NCI-H2196 (cell line): ENCODE results near the gene HSBP1L1.

Source experiments
- DNase-seq: peaks from one replicate; lab custom pipeline; 2025; ENCODE audit not compliant: unreplicated experiment; lab: John Stamatoyannopoulos, UW

The HSBP1L1 gene

DNA sequence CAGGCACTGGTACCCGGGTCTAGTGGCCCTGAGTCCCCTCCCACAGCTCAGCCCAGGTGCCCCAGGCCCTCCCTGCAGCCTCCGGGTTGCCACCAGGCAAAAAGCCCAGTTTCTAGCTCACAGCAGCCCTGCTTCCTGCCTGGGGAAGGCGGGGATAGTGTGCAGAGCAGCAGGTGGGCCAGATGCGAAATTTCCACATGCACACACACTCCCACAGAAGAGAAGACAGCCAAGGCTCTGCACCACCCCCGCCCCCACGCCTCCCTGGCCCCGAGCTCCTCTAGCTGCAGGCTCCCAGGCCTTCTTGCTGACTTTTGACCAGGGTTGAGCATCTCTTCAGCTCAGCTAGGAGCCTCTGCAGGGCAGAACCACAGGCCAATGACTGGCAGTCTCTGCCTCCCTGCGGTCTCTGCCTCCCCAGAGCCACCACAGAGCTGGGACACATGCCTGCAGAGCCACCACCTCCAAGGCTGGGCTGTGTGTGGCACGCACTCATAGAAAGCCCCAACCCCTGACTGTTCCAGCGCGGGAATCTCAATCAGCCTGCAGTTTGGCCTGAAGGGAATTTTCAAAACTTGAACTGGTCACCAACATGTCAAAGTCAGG, 20.2 kb upstream of the HSBP1L1 start:
- peak; percentile 59 for DNase-seq

DNA sequence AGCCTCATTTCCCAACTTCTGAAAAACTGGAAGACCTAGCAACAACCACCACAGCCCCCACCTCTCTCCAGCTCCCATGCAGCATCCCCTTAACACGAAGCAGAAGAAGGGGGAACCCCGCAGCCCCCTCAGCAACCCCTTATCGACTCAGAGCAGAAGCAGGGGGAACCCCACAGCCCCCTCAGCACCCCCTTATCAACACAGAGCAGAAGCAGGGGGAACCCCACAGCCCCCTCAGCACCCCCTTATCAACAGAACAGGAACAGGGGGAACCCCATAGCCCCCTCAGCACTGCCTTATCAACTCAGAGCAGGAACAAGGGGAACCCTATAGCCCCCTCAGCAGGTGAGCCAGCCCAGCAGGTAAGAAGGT, 19.7 kb upstream of the HSBP1L1 start:
- no peak for DNase-seq

DNA sequence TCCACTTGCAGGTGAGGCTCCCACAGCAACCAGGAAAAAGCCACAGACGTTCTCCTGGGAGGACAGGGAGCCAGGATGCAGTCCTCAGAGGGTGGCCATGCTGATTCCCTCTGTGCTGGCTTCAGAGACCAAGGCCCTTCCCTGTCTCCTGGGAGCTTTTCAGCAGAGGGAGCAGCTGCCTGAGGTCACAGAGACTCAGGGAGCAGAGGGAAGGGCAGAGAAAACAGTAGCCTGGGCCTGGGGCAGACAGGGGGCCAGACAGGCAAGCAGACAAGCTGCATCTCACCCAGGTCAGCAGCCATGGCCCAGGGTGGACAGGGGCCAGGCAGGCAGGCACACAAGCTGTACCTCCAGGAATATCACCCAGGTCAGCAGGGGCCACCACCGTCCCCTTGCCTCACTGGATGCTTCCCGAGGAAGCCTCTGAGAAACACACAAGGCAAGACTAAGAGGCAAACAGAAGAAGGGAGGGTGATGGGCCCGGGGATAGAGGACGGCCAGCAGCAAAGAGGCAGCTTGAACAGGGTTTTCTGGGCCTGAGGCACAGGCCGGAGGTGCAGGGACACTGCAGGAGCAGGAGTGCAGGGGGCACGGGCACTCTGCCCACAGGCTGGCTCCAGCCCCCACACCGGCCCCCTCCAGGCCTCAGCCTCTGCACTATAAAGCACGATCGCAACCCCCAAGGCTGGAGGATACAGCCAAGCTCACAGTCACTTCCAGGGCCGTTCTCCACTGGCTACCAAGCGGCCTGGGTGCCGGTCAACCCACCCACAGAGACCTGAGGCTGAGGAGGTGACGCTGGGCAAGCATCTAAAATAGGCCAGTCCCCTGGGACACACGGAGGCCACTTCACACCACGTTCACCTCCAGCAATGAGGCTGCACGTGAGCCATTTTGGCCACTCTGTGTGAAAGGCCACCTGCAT, 19.1 kb upstream of the HSBP1L1 start:
- no peak for DNase-seq

DNA sequence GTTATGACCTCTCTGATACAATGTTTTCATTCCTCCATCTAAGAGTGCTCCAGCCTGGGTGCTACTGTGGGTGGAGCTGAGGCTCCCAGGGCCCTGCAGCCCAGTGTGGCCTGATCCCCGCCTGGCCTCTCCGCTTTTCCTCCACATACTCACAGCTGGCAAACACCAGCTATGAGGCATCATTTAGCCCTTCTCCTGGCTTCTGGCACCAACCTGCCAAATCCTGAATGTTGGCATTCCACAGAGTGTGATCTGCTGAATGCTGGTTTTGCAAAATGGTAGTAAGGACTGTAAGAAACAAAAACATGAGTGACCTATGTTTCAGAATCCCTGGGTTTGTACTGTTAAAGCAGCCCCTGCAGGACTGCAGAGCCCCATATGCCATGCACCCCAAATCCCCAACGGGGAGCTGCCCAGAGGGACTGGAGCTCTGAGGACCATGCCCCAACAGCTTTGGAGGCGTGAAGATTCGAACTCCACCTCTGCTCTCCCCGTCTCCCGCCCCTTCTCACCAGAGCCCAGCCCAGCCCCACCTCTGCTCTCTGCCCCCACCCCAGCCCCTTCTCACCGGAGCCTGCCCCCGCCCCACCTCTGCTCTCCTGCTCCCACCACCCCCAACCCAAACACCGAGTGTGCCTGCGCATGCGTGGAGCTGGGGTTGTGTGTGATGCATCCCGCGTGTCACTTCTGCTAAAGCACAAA, 17.2 kb upstream of the HSBP1L1 start:
- no peak for DNase-seq

DNA sequence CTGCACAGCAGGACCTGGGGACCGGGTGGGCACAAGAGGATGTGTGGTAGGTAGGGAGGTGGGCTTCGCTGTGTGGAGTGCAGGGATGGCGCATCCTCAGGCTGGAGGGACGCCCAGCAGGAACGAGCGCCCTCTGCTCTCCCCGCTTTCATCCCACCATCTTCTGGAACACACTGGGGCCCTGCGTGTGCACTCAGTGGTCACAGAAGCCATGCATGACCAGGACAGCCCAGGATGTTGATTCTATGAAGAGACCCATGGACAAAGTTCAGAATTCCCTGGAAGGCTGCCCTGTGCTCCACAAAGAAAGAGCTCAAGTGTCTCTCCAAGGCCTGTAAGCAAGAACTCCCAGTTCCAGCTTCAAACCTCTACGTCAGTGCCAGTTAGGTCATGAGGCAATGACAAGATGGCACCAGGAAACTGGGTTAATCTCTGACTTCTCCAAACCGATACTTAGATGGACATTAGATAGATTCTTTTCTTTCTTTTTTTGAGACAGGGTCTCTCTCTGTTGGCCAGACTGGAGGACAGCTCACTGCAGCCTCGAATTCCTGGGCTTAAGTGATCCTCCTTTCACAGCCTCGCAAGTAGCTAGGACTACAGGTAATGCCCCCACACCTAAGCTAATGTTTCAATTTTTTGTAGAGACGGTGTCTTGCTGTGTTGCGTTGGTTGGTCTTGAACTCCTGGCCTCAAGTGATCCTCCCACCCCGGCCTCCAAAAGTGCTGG, 16.4 kb upstream of the HSBP1L1 start:
- no peak for DNase-seq

DNA sequence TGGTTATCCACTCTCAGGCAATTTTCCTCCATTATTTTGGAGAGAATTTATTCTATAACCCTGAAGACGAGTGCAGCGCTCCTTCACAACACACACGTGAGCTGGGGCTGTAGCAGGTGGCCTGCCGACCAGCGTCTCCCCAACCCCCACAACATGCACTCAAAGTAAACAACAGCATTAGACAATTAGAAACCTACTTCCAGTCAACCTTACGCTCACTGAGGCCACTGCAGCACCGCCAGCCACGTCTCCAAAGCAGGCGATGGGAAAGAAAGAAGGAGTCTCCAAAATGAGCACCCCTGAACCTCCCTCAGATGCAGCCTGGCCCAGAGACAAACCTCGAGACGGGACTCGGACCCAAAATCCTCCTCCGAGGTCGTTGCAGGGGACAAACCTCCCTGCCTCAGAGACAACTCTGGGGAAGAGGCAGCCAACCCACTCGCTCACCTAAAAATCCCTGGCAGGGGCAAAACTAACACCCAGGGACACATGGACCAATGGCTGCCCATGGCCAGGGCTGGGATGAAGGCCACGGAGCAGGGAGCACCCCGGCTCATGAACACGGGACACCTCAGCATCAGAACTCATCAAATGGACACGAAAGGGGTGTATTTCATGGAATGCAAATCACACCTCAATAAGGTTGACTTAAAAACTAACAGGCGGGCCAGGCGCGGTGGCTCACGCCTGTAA, 15.6 kb upstream of the HSBP1L1 start:
- no peak for DNase-seq

DNA sequence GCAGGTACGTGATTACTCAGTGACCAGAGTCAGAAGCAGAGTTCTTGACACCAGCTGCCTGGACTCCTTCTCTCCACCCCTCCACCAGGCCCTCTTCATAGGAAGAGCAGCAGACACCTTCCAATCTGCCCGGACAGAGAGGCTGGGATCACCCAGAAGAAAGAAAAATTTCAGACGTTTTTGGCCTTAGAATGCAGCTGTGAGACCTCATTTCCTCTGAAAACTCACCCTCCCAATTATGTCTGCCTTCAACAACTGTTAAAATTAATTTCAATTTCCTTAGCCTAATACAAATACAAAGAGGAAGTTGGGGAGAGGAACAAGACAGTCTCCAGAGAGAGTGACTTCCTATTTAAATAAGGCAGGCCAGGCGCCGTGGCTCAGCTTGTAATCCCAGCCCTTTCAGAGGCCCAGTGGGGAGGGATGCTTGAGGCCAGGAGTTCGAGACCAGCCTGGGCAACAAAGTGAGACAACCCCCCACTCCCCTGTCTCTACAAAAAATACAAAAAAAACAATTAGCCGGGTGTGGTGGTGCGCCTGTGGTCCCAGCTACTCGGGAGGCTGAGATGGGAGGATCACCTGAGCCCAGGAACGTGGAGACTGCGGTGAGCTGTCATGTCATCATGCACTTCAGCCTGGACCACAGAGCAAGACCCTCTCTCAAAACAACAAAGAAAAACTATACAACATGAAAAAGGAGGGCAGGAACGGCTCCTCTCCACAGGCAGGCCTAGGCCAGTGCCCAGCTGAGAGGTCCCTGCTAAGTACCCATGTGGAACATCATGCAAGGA, 14.6 kb upstream of the HSBP1L1 start:
- no peak for DNase-seq

DNA sequence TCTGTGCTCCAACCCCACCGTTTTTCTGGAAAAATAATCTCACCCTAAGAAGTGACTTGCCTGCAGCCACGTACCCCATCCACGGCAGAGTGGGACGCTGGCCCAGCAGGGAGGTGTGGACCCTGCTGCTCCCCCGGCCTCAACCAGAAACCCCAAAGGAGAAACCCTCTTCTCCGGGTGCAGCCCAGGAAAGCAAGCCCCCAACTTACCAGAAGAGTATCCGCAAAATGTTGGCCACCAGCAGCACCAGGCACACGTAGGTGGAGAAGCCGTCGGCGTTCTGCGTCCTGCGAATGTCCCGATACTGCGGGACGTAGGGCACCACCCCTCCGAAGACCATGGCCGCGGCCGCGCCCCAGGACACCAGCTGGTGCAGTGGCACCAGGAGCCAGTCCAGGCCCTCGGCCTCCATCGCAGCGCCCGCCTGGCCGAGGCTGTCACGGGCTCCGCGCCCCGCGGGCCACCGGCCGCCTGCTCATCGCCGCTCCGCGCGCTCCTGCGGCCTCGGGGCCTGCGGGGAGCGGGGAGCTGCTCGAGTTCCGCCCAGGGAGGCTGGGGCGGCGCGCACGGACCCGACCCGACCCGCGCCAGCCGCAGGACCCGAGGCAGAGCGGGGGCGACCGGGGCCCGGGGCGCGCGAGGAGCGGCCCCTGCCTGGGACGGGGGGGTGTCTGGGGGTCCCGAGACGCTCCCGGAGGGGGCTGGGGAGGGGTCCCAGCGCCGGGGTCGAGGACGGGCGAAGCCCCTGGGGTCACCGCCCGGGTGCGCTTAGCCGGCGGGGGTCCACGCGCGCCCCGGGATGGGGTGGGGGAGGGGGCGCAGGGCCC, 13.7 kb upstream of the HSBP1L1 start:
- DNase-seq, result no peak

DNA sequence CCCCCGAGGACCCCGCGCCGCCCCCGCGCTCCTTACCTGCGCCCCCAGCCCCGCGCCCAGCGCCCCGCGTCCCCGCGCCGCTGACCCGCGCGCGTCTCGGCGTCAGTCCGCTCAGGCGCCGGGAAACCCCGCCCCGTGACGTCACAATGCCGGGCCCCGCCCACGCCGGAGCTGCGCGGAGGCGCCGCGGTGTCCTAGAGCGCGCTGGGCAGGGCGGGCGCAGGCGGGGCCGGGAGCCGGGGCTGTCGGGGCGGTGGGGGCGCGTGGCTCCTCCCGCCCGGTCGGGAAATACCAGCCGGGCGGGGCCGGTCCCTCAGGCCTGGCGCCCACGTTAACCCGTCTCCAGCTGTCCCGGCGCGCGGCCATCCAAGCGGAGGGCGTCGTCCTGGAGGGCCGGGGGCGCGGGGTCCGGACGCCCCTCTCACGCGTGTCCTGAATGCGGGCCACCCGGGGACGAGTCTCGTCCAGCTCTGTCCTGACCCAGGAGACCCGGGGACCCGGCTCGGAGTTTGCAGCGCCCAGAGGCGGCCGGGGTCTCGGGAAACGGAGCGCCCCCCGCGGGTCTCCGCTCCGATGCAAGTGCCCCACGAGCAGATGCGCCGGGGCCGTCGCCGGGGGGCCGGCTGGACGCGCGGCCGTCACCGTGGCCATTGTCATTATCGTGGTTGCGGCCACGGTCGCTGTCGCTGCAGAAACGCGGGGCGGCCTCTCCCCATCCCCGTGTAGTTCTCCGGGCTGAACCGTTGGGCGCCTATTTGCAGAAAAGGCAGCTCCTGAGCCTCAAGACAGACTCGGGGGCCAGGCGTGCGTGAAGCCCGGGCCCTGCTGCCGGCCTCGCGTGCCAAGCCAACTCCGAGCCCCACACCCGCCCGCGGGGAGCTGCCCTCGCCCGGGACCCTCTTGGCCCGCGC, 12.6 kb upstream of the HSBP1L1 start, which contains the start of gene SLC66A2:
TSS of gene SLC66A2 (minus strand) at position 109 of the 911 bp plus-strand sequence. CDS start 727 bp downstream, outside the sequence.
- peak; percentile 87 for DNase-seq

DNA sequence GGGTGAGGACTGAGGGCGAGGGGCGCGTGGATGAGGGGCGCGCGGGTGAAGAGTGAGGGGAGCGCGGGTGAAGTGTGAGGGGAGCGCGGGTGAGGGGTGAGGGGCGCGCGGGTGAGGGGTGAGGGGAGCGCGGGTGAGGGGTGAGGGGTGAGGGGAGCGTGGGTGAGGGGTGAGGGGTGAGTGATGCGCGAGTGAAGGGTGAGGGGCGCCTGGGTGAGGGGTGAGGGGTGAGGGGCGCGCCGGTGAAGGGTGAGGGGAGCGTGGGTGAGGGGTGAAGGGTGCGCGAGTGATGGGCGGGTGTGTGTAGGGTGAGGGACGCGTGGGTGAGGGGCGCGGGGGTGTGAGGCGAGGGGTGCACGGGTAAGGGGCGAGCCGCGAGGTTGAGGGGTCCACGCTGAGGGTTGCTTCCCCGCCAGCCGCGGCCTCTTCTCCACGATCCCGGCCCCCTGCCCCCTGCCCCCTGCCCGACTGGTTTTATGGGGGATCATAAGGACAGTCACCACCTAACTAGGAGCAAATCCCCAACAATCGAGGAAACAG, 11.9 kb upstream of the HSBP1L1 start:
- no peak for DNase-seq

DNA sequence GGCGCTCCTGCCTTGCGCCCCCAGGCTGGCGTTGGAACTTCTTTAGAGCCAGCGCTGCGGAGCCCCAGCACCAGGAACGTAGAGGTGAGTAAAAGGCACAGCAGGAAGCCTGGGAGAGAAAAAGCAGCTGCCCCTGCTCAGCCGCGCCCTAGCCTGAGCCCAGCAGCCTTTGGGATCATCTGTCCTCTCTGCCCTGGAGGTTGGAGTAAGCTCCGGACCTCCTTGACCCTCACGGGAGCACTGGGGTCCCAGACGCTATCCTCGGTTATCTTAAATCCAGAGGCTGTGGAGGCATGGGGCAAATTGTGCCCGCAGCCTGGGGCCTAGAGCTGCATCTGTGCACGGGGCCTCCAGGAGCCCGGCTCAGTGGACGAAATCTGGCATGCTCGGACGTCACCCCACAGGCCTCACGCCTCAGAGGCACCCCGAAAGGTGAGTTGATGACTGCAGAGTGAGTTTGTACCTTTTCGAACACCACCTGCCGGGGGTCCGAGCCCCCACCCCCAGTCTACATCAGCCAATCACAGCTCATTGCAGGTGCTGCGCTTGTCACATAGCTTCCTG, 11.4 kb upstream of the HSBP1L1 start:
- DNase-seq, result no peak

DNA sequence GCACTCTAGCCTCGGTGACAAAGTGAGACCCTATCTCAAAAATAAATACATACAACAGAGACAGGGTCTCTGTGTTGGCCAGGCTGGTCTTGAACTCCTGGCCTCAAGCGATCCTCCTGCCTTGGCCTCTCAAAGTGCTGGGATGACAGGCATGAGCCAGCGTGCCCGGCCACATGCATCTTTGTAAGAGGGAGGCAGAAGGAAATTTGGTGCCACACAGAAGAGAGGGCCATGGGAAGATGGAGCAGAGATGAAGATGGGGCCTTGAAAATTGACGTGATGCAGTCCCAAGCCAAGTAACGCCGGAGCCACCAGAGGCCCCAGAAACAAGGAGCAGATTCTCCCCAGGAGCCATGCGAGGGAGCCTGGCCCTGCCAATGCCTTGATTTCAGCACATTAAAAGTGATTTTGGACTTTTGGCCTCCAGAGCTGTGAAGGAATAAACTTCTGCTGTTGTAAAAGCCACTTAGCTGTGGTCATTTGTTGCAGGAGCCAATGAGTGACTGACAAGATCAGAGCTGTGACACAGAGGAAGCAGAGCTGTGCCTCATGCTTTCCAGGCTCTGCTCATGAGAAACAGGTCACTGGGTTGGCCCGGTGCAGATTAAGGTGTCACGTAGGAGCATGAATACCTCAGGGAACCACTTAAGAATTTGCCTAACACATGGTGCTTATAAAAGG, 10.3 kb upstream of the HSBP1L1 start:
- DNase-seq, result no peak

DNA sequence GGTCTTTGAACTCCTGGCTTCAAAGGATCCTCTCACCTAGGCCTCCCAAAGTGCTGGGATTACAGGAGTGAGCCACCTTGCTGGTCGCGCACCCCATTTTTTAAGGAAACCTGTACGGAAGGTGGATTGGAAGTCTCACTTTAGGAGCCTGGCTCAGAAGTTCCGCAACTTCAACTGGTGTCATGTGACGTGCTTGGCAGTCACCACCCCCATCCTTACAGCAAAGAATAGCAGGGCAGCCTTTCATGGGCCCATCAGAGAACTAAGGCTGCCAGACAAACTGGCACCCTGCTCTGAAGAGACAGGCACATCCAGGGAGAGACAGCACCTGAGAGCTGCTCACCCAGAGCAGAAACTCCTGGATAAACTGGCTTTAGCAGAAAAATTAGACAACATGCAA, 9.7 kb upstream of the HSBP1L1 start:
- DNase-seq, result peak; percentile 14

DNA sequence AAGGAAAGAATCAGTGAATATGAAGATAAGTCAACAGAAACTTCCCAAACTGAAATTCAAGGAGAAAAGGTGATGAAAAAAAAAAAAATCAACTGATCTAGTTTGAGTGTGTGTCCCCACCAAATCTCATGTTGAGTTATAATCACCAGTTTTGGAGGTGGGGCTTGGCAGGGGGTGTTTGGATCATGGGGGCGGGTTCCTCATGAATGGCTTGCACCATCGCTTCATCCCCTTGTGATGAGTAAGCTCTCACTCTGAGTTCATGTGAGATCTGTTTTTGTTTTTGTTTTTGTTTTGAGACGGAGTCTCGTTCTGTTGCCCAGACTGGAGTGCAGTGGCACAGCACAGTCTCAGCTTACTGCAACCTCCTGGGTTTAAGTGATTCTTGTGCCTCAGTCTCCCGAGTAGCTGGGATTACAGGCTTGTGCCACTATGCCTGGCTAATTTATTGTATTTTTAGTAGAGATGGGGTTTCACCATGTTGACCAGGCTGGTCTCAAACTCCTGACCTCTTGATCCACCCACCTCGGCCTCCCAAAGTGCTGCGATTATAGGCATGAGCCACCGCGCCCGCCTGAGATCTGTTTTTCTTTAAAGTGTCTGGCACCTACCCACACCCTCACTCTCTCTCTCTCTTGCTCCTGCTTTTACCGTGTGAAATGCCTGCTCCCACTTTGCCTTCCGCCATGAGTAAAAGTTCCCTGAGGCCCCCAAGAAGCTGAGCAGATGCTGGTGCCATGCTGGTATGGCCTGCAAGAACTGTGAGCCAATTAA, 9.0 kb upstream of the HSBP1L1 start:
- no peak for DNase-seq

DNA sequence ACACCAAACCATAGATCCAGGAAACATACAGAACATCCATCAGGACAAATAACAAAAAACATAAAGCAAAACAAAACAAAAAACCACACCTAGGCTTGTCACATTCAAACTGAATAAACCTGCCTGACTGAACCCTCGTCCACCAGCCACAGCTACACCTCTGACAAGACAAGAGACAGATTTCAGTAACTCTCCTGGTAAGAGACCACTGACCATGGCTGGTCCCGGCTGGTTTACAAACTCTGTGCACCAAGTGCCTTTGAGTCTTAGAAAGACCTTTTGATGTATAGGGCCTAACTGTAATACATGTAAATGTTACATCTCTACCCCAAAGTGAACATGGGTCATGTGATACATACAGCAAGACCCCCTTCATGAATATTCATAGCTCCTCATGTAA, 8.2 kb upstream of the HSBP1L1 start:
- DNase-seq, result no peak

DNA sequence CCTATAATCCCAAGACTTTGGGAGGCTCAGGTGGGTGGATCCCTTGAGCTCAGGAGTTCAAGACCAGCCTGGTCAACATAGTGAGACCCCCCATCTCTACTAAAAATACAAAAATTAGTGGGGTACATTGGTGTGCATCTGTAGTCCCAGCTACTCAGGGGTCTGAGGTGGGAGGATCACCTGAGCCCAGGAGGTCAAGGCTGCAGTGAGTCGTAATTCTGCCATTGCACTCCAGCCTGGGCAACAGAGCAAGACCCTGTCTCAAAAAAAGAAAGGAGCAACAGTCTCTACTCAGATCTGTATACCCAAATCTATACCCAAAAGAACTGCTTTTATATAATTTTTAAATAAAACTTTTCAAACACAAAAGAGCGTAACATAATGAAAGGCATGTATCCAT, 5.5 kb upstream of the HSBP1L1 start:
- DNase-seq, result no peak
